WTC11 (cell line): ENCODE data around the gene CRNKL1. TPM values are rescaled to one million over a fixed set of nuclear protein-coding genes. Genes with fewer than 3 reads are reported as not detected.

ENCODE experiments used
- ATAC-seq: fragments of 200-7000 bp; cut with Tn5 transposase; 2 replicates; pipeline ENCODE4 v1.10.0; 2021; ENCODE audit warnings: mild to moderate bottlenecking, moderate library complexity
- CTCF ChIA-PET: fragments of 300-600 bp; sonication (Branson Sonifier 250); formaldehyde crosslinking; loops from one replicate; lab custom pipeline; 2021; ENCODE audit warnings: antibody characterized with exemption; lab: Charles Lee
- POLR2A ChIA-PET: fragments of 350-600 bp; sonication (Branson Sonifier 250); formaldehyde crosslinking; loops from one replicate; lab custom pipeline; 2021; ENCODE audit warnings: antibody characterized with exemption; lab: Charles Lee
- DNase-seq: peaks from one replicate; pipeline ENCODE4 v3.0.0; 2021; ENCODE audit warnings: low spot score
- H3K27ac Mint-ChIP-seq: 2 replicates; pipeline ENCODE4 v1.8.0; 2021; ENCODE audit warnings: mixed read lengths
- H3K27me3 Mint-ChIP-seq: 2 replicates; pipeline ENCODE4 v1.8.0; 2021; ENCODE audit warnings: low read depth, mild to moderate bottlenecking, moderate library complexity, mixed read lengths
- H3K36me3 Mint-ChIP-seq: 2 replicates; pipeline ENCODE4 v1.8.0; 2021; ENCODE audit warnings: mixed read lengths
- H3K4me1 Mint-ChIP-seq: 2 replicates; pipeline ENCODE4 v1.8.0; 2022; ENCODE audit warnings: mixed read lengths
- H3K4me3 Mint-ChIP-seq: 2 replicates; pipeline ENCODE4 v1.8.0; 2021; ENCODE audit warnings: mild to moderate bottlenecking, moderate library complexity, mixed read lengths
- H3K9me3 Mint-ChIP-seq: 2 replicates; pipeline ENCODE4 v1.8.0; 2021; ENCODE audit warnings: mixed read lengths
- ATF1 ChIP-seq: sonication (generic); formaldehyde crosslinking; IDR thresholded peaks from 2 replicates; pipeline ENCODE4 v1.8.1; 2023; ENCODE audit warnings: mild to moderate bottlenecking, moderate library complexity, missing genetic modification reagents
- CBFB ChIP-seq: sonication (generic); formaldehyde crosslinking; IDR thresholded peaks from 2 replicates; pipeline ENCODE4 v1.8.1; 2022; ENCODE audit warnings: mild to moderate bottlenecking, low read depth, missing genetic modification reagents
- CREB1 ChIP-seq: sonication (generic); formaldehyde crosslinking; IDR thresholded peaks from 2 replicates; pipeline ENCODE4 v1.8.0; 2023; ENCODE audit warnings: mild to moderate bottlenecking, missing genetic modification reagents
- CREM ChIP-seq: sonication (generic); formaldehyde crosslinking; IDR thresholded peaks from 2 replicates; pipeline ENCODE4 v1.8.1; 2022; ENCODE audit warnings: mild to moderate bottlenecking, missing genetic modification reagents, moderate library complexity
- ETV6 ChIP-seq: sonication (generic); formaldehyde crosslinking; IDR thresholded peaks from 2 replicates; pipeline ENCODE4 v1.8.1; 2022; ENCODE audit warnings: mild to moderate bottlenecking, missing genetic modification reagents
- GABPB1 ChIP-seq: sonication (generic); formaldehyde crosslinking; IDR thresholded peaks from 2 replicates; pipeline ENCODE4 v1.8.1; 2023; ENCODE audit warnings: mild to moderate bottlenecking, missing genetic modification reagents
- GRHL2 ChIP-seq: fragments of 250-450 bp; sonication (Bioruptor Pico); IDR thresholded peaks from 2 replicates; pipeline ENCODE4 v1.8.0; 2022; ENCODE audit warnings: mild to moderate bottlenecking, moderate library complexity; ENCODE audit not compliant: insufficient replicate concordance, severe bottlenecking
- GTF2I ChIP-seq: fragments of 250-450 bp; sonication (Bioruptor Pico); conservative IDR thresholded peaks from 2 replicates; pipeline ENCODE4 v1.4.0; 2021; ENCODE audit warnings: mild to moderate bottlenecking
- JAZF1 ChIP-seq: fragments of 250-450 bp; sonication (Bioruptor Pico); IDR thresholded peaks from 2 replicates; pipeline ENCODE4 v1.9.0; 2021; ENCODE audit warnings: moderate library complexity, mild to moderate bottlenecking, inconsistent platforms
- RORB ChIP-seq: fragments of 250-450 bp; sonication (Bioruptor Pico); IDR thresholded peaks from 2 replicates; pipeline ENCODE4 v1.9.0; 2021; ENCODE audit warnings: mild to moderate bottlenecking
- SP1 ChIP-seq: sonication (generic); formaldehyde crosslinking; conservative IDR thresholded peaks from 2 replicates; pipeline ENCODE4 v1.8.1; 2022; ENCODE audit warnings: missing genetic modification reagents
- TCF7 ChIP-seq: sonication (generic); formaldehyde crosslinking; IDR thresholded peaks from 2 replicates; pipeline ENCODE4 v1.8.0; 2022; ENCODE audit warnings: mild to moderate bottlenecking, low read depth, missing genetic modification reagents, moderate library complexity
- ZBTB21 ChIP-seq: sonication (generic); formaldehyde crosslinking; IDR thresholded peaks from 2 replicates; pipeline ENCODE4 v1.8.1; 2023; ENCODE audit warnings: mild to moderate bottlenecking, missing genetic modification reagents, borderline replicate concordance
- ZNF121 ChIP-seq: sonication (generic); formaldehyde crosslinking; IDR thresholded peaks from 2 replicates; pipeline ENCODE4 v1.8.0; 2023; ENCODE audit warnings: missing genetic modification reagents
- ZNF423 ChIP-seq: fragments of 250-450 bp; sonication (Bioruptor Pico); IDR thresholded peaks from 2 replicates; pipeline ENCODE4 v2.1.2; 2022; ENCODE audit warnings: mild to moderate bottlenecking, moderate library complexity
- total RNA-seq: library from RNA; stranded (reverse); gene quantifications from 3 replicates; pipeline ENCODE4 v1.2.3, GENCODE V29; 2021
- TF ChIP-seq, protein P1 (sequence below): sonication (generic); formaldehyde crosslinking; IDR thresholded peaks from 2 replicates; pipeline ENCODE4 v1.8.0; 2022; ENCODE audit warnings: mild to moderate bottlenecking, missing genetic modification reagents
- TF ChIP-seq, protein P2 (sequence below): sonication (generic); formaldehyde crosslinking; IDR thresholded peaks from 2 replicates; pipeline ENCODE4 v1.8.1; 2023; ENCODE audit warnings: mild to moderate bottlenecking, missing genetic modification reagents, borderline replicate concordance
- TF ChIP-seq, protein P3 (sequence below): sonication (generic); formaldehyde crosslinking; IDR thresholded peaks from 2 replicates; pipeline ENCODE4 v1.8.1; 2023; ENCODE audit warnings: mild to moderate bottlenecking, missing genetic modification reagents
- TF ChIP-seq, protein P4 (sequence below): sonication (generic); formaldehyde crosslinking; IDR thresholded peaks from 2 replicates; pipeline ENCODE4 v1.8.1; 2022; ENCODE audit warnings: mild to moderate bottlenecking, missing genetic modification reagents, moderate library complexity, borderline replicate concordance
- TF ChIP-seq, protein P5 (sequence below): fragments of 250-450 bp; sonication (Bioruptor Pico); IDR thresholded peaks from 2 replicates; pipeline ENCODE4 v2.1.2; 2022; ENCODE audit warnings: mild to moderate bottlenecking, moderate library complexity
- TF ChIP-seq, protein P6 (sequence below): fragments of 250-450 bp; sonication (Bioruptor Pico); IDR thresholded peaks from 2 replicates; pipeline ENCODE4 v1.9.0; 2021; ENCODE audit warnings: moderate library complexity, mild to moderate bottlenecking, inconsistent platforms, borderline replicate concordance
- TF ChIP-seq, protein P7 (sequence below): sonication (generic); formaldehyde crosslinking; IDR thresholded peaks from 2 replicates; pipeline ENCODE4 v1.8.0; 2023; ENCODE audit warnings: missing genetic modification reagents

Gene CRNKL1
- total RNA-seq, 1 experiment from 2014 or later = 22.2 TPM

DNA sequence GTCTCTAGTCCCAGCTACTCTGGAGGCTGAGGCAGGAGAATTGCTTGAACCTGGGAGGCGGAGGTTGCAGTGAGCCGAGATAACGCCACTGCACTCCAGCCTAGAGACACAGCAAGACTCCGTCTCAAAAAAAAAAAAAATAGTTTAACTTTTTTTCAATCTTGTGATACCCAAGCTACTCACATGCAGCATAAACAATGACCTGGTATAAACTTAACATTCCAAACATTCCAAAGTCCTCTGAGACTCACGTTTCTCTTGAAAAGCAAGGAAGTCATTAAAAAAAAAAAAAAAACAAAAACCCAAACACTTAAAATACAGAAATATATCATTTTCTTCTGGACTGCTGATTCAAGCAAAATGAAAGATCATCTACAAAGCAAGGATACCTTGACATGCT, 14.3 kb downstream of the CRNKL1 start (continued):
- TF ChIP-seq, protein P1, sequence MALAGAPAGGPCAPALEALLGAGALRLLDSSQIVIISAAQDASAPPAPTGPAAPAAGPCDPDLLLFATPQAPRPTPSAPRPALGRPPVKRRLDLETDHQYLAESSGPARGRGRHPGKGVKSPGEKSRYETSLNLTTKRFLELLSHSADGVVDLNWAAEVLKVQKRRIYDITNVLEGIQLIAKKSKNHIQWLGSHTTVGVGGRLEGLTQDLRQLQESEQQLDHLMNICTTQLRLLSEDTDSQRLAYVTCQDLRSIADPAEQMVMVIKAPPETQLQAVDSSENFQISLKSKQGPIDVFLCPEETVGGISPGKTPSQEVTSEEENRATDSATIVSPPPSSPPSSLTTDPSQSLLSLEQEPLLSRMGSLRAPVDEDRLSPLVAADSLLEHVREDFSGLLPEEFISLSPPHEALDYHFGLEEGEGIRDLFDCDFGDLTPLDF = no peak
- no peak for TF ChIP-seq CBFB (CRISPR knock-in tag)
- TF ChIP-seq JAZF1 (CRISPR knock-in tag) = no peak
- TF ChIP-seq GTF2I (CRISPR knock-in tag) = no peak
- TF ChIP-seq GABPB1 (CRISPR knock-in tag) = no peak
- no peak for TF ChIP-seq CREB1 (CRISPR knock-in tag)
- no peak for TF ChIP-seq ATF1 (CRISPR knock-in tag)
- TF ChIP-seq, protein P2, sequence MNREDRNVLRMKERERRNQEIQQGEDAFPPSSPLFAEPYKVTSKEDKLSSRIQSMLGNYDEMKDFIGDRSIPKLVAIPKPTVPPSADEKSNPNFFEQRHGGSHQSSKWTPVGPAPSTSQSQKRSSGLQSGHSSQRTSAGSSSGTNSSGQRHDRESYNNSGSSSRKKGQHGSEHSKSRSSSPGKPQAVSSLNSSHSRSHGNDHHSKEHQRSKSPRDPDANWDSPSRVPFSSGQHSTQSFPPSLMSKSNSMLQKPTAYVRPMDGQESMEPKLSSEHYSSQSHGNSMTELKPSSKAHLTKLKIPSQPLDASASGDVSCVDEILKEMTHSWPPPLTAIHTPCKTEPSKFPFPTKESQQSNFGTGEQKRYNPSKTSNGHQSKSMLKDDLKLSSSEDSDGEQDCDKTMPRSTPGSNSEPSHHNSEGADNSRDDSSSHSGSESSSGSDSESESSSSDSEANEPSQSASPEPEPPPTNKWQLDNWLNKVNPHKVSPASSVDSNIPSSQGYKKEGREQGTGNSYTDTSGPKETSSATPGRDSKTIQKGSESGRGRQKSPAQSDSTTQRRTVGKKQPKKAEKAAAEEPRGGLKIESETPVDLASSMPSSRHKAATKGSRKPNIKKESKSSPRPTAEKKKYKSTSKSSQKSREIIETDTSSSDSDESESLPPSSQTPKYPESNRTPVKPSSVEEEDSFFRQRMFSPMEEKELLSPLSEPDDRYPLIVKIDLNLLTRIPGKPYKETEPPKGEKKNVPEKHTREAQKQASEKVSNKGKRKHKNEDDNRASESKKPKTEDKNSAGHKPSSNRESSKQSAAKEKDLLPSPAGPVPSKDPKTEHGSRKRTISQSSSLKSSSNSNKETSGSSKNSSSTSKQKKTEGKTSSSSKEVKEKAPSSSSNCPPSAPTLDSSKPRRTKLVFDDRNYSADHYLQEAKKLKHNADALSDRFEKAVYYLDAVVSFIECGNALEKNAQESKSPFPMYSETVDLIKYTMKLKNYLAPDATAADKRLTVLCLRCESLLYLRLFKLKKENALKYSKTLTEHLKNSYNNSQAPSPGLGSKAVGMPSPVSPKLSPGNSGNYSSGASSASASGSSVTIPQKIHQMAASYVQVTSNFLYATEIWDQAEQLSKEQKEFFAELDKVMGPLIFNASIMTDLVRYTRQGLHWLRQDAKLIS = no peak
- TF ChIP-seq, protein P3, sequence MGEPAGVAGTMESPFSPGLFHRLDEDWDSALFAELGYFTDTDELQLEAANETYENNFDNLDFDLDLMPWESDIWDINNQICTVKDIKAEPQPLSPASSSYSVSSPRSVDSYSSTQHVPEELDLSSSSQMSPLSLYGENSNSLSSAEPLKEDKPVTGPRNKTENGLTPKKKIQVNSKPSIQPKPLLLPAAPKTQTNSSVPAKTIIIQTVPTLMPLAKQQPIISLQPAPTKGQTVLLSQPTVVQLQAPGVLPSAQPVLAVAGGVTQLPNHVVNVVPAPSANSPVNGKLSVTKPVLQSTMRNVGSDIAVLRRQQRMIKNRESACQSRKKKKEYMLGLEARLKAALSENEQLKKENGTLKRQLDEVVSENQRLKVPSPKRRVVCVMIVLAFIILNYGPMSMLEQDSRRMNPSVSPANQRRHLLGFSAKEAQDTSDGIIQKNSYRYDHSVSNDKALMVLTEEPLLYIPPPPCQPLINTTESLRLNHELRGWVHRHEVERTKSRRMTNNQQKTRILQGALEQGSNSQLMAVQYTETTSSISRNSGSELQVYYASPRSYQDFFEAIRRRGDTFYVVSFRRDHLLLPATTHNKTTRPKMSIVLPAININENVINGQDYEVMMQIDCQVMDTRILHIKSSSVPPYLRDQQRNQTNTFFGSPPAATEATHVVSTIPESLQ = no peak
- TF ChIP-seq GRHL2 (CRISPR knock-in tag) = no peak
- TF ChIP-seq, all 79 proteins: peak for 0

DNA sequence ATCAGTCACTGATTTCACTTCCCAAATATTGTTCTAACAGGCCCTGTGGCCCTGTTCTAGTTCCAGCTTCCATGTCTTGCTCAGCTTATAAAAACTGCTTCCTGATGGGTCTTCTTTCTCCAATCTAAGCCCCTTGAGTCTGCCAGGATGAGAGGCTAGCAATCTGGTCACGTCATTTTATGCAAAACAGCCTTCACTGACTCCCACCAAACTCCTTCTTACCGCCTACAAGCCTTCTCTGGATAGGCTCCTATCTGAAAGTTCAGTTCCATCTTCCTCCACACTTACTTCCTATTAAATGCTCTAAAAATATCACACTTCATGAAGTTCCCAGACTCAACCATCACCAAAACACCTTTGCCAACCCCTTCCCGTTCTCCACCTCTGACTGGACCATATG, 15.5 kb downstream of the CRNKL1 start:
- ChIA-PET CTCF (no interaction called here), POLR2A (no interaction called here)
- Mint-ChIP-seq H3K4me1 (peaks cover 5% of the 10 kb centered on the region), H3K27me3 (no peaks in the 10 kb centered on the region), H3K4me3 (no peak overlapping the region), H3K27ac (no peak overlapping the region), H3K9me3 (no peaks in the 10 kb centered on the region), H3K36me3 (peaks cover 69% of the 10 kb centered on the region)
- ATAC-seq = no peak
- no peak for DNase-seq
- TF ChIP-seq, protein P4, sequence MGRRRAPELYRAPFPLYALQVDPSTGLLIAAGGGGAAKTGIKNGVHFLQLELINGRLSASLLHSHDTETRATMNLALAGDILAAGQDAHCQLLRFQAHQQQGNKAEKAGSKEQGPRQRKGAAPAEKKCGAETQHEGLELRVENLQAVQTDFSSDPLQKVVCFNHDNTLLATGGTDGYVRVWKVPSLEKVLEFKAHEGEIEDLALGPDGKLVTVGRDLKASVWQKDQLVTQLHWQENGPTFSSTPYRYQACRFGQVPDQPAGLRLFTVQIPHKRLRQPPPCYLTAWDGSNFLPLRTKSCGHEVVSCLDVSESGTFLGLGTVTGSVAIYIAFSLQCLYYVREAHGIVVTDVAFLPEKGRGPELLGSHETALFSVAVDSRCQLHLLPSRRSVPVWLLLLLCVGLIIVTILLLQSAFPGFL (CRISPR knock-in tag) = no peak
- no peak for TF ChIP-seq ETV6
- TF ChIP-seq, protein P3 = no peak
- no peak for TF ChIP-seq RORB (CRISPR knock-in tag)
- no peak for TF ChIP-seq ZNF121 (CRISPR knock-in tag)
- TF ChIP-seq SP1 = no peak
- no peak for TF ChIP-seq CREM (CRISPR knock-in tag)
- TF ChIP-seq, protein P5, sequence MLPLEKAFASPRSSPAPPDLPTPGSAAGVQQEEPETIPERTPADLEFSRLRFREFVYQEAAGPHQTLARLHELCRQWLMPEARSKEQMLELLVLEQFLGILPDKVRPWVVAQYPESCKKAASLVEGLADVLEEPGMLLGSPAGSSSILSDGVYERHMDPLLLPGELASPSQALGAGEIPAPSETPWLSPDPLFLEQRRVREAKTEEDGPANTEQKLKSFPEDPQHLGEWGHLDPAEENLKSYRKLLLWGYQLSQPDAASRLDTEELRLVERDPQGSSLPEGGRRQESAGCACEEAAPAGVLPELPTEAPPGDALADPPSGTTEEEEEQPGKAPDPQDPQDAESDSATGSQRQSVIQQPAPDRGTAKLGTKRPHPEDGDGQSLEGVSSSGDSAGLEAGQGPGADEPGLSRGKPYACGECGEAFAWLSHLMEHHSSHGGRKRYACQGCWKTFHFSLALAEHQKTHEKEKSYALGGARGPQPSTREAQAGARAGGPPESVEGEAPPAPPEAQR = no peak
- TF ChIP-seq ZBTB21 (CRISPR knock-in tag) = no peak
- TF ChIP-seq, protein P6, sequence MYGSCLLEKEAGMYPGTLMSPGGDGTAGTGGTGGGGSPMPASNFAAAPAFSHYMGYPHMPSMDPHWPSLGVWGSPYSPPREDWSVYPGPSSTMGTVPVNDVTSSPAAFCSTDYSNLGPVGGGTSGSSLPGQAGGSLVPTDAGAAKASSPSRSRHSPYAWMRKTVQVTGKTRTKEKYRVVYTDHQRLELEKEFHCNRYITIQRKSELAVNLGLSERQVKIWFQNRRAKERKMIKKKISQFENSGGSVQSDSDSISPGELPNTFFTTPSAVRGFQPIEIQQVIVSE = no peak
- TF ChIP-seq ZNF423 = no peak
- TF ChIP-seq TCF7 = no peak
- TF ChIP-seq, protein P7, sequence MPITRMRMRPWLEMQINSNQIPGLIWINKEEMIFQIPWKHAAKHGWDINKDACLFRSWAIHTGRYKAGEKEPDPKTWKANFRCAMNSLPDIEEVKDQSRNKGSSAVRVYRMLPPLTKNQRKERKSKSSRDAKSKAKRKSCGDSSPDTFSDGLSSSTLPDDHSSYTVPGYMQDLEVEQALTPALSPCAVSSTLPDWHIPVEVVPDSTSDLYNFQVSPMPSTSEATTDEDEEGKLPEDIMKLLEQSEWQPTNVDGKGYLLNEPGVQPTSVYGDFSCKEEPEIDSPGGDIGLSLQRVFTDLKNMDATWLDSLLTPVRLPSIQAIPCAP = no peak
